Measurements from ENCODE around the gene SMAP1.

DNA sequence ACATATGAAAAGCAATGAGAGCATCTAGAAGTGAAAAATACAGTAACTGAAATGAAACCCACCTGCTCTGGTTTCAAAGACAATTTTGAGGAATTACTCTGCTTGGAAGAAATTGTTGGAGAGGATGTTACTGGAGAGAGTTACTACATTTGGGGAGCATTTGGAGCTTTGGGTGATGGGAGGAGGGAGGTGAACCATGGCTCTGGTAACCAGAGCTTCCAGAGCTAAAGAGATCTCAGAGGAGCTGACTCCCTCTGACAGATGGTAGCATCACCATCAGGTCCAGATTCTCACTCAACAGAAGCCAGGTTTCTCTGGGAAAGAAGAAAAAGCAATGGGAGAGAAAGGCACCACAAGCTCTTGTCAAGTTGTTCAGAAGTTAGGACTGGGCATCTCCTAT, 42.2 kb upstream of the SMAP1 start:
- no peak for TF ChIP-seq POLR2A (IDR thresholded peaks at IDR 0.05)
- TF ChIP-seq, protein P1, sequence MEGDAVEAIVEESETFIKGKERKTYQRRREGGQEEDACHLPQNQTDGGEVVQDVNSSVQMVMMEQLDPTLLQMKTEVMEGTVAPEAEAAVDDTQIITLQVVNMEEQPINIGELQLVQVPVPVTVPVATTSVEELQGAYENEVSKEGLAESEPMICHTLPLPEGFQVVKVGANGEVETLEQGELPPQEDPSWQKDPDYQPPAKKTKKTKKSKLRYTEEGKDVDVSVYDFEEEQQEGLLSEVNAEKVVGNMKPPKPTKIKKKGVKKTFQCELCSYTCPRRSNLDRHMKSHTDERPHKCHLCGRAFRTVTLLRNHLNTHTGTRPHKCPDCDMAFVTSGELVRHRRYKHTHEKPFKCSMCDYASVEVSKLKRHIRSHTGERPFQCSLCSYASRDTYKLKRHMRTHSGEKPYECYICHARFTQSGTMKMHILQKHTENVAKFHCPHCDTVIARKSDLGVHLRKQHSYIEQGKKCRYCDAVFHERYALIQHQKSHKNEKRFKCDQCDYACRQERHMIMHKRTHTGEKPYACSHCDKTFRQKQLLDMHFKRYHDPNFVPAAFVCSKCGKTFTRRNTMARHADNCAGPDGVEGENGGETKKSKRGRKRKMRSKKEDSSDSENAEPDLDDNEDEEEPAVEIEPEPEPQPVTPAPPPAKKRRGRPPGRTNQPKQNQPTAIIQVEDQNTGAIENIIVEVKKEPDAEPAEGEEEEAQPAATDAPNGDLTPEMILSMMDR (IDR thresholded peaks at IDR 0.05), result no peak

Data from thyroid gland (tissue), 4 donors.